SK-N-SH treated with all-trans-retinoic acid at 6 μM for 48 hours (cell line): Measurements from ENCODE around the gene ZNF362.
"Not testable (repeated sequence)": the region's sequence is repeated elsewhere in the genome, so short reads cannot be mapped to it uniquely, and the experiment has no call there.

Experiments
- ATAC-seq: fragments of 200-7000 bp; cut with Tn5 transposase; 3 replicates; pipeline ENCODE4 v1.9.1; 2020; ENCODE audit warnings: mild to moderate bottlenecking, moderate library complexity
- ARNTL ChIP-seq: fragments of 450-650 bp; formaldehyde crosslinking; IDR thresholded peaks from 2 replicates; pipeline ENCODE4 v1.5.0; 2020; ENCODE audit warnings: low read depth, mild to moderate bottlenecking, moderate library complexity, borderline replicate concordance
- BACH2 ChIP-seq: fragments of 250-450 bp; sonication (Bioruptor Pico); IDR thresholded peaks from 2 replicates; pipeline ENCODE4 v1.9.0; 2021; ENCODE audit warnings: mild to moderate bottlenecking, borderline replicate concordance
- CSDC2 ChIP-seq: fragments of 250-450 bp; sonication (Bioruptor Pico); IDR thresholded peaks from 2 replicates; pipeline ENCODE4 v1.5.0; 2020; ENCODE audit warnings: mild to moderate bottlenecking, moderate library complexity
- ESRRG ChIP-seq: fragments of 250-450 bp; sonication (Bioruptor Pico); IDR thresholded peaks from 2 replicates; pipeline ENCODE4 v1.6.1; 2021; ENCODE audit warnings: mild to moderate bottlenecking
- GLIS3 ChIP-seq: fragments of 250-450 bp; sonication (Bioruptor Pico); IDR thresholded peaks from 2 replicates; pipeline ENCODE4 v1.5.0; 2020; ENCODE audit warnings: mild to moderate bottlenecking, moderate library complexity
- ISL1 ChIP-seq: fragments of 250-450 bp; sonication (Bioruptor Pico); IDR thresholded peaks from 2 replicates; pipeline ENCODE4 v2.1.2; 2022; ENCODE audit warnings: mild to moderate bottlenecking, moderate library complexity
- OSR1 ChIP-seq: fragments of 250-450 bp; sonication (Bioruptor Pico); IDR thresholded peaks from 2 replicates; pipeline ENCODE4 v1.8.0; 2022; ENCODE audit warnings: moderate library complexity, mild to moderate bottlenecking, inconsistent platforms
- PPARA ChIP-seq: fragments of 250-450 bp; sonication (Bioruptor Pico); IDR thresholded peaks from 2 replicates; pipeline ENCODE4 v1.5.0; 2020; ENCODE audit warnings: mild to moderate bottlenecking, borderline replicate concordance
- RARB ChIP-seq: fragments of 250-450 bp; sonication (Bioruptor Pico); IDR thresholded peaks from 2 replicates; pipeline ENCODE4 v1.8.0; 2021; ENCODE audit warnings: mild to moderate bottlenecking, moderate library complexity
- SNAI2 ChIP-seq: fragments of 250-450 bp; sonication (Bioruptor Pico); IDR thresholded peaks from 2 replicates; pipeline ENCODE4 v1.5.0; 2020; ENCODE audit warnings: mild to moderate bottlenecking, moderate library complexity
- TCF4 ChIP-seq: fragments of 250-450 bp; sonication (Bioruptor Pico); IDR thresholded peaks from 2 replicates; pipeline ENCODE4 v1.8.0; 2021; ENCODE audit warnings: mild to moderate bottlenecking, moderate library complexity, borderline replicate concordance
- TOX ChIP-seq: fragments of 250-450 bp; sonication (Bioruptor Pico); IDR thresholded peaks from 2 replicates; pipeline ENCODE4 v1.8.0; 2021; ENCODE audit warnings: mild to moderate bottlenecking, moderate library complexity, borderline replicate concordance
- ZC3H10 ChIP-seq: fragments of 250-450 bp; sonication (Bioruptor Pico); IDR thresholded peaks from 2 replicates; pipeline ENCODE4 v1.5.1; 2021; ENCODE audit warnings: mild to moderate bottlenecking, moderate library complexity
- ZFP3 ChIP-seq: fragments of 250-450 bp; sonication (Bioruptor Pico); IDR thresholded peaks from 2 replicates; pipeline ENCODE4 v1.5.0; 2020; ENCODE audit warnings: mild to moderate bottlenecking, moderate library complexity
- ZFP30 ChIP-seq: fragments of 450-650 bp; formaldehyde crosslinking; IDR thresholded peaks from 2 replicates; pipeline ENCODE4 v1.5.0; 2022; ENCODE audit warnings: mild to moderate bottlenecking, moderate library complexity
- ZNF565 ChIP-seq: fragments of 450-650 bp; formaldehyde crosslinking; conservative IDR thresholded peaks from 2 replicates; pipeline ENCODE4 v1.5.0; 2020; ENCODE audit warnings: low read depth, mild to moderate bottlenecking, moderate library complexity
- ZNF70 ChIP-seq: fragments of 450-650 bp; formaldehyde crosslinking; IDR thresholded peaks from 2 replicates; pipeline ENCODE4 v1.5.0; 2020; ENCODE audit warnings: mild to moderate bottlenecking, moderate library complexity
- ZNF8 ChIP-seq: fragments of 450-650 bp; formaldehyde crosslinking; IDR thresholded peaks from 2 replicates; pipeline ENCODE4 v1.5.0; 2020; ENCODE audit warnings: mild to moderate bottlenecking, moderate library complexity
- TF ChIP-seq, protein P1 (sequence below): fragments of 250-450 bp; sonication (Bioruptor Pico); IDR thresholded peaks from 2 replicates; pipeline ENCODE4 v1.5.0; 2020; ENCODE audit warnings: mild to moderate bottlenecking, moderate library complexity
- TF ChIP-seq, protein P2 (sequence below): fragments of 250-450 bp; sonication (Bioruptor Pico); IDR thresholded peaks from 2 replicates; pipeline ENCODE4 v1.8.0; 2020; ENCODE audit warnings: mild to moderate bottlenecking, moderate library complexity, borderline replicate concordance
- TF ChIP-seq, protein P3 (sequence below): fragments of 250-450 bp; sonication (Bioruptor Pico); IDR thresholded peaks from 2 replicates; pipeline ENCODE4 v1.5.1; 2020; ENCODE audit warnings: low read depth, mild to moderate bottlenecking, moderate library complexity

The ZNF362 gene

DNA sequence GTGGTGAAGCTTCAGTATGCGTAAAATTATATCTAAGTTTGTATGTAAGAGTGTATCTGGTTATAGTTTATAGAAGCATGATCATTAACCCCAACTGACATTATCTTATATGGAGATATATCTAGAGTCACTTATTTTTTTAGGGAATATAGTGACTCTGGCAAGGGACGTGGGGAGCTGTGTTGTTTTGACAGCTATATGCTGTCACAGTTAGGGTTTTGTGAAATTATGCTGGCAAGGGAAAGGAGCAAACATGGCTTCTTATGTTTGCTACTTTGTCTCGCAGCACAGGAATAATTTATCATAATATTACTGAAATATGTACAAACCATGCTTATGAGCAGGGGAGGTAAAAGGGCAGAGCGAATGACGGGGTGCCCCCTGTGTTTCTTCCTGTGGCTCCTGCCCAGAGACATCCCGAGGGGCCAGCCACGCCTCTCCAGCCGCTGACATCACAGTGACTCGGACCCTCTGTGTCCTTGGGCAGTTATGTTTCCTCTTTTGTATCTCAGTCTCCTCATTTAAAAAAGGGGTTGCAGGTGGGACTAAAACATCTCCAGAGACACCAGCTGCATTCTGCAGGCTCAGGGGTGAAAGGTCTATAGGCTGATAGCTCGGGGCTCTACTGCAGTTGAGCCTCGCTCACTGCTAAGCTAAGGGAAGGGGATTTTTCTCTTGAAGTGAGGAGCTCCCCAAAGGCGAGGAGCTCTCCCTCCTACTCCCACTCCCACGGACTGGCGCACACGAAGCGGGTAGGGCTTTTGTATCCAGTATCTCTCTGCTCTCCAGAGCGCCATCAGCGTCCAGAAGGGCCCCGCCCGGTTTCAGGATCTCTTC, 49.7 kb downstream of the ZNF362 start:
- ATAC-seq, result no peak
- TF ChIP-seq, protein P1, sequence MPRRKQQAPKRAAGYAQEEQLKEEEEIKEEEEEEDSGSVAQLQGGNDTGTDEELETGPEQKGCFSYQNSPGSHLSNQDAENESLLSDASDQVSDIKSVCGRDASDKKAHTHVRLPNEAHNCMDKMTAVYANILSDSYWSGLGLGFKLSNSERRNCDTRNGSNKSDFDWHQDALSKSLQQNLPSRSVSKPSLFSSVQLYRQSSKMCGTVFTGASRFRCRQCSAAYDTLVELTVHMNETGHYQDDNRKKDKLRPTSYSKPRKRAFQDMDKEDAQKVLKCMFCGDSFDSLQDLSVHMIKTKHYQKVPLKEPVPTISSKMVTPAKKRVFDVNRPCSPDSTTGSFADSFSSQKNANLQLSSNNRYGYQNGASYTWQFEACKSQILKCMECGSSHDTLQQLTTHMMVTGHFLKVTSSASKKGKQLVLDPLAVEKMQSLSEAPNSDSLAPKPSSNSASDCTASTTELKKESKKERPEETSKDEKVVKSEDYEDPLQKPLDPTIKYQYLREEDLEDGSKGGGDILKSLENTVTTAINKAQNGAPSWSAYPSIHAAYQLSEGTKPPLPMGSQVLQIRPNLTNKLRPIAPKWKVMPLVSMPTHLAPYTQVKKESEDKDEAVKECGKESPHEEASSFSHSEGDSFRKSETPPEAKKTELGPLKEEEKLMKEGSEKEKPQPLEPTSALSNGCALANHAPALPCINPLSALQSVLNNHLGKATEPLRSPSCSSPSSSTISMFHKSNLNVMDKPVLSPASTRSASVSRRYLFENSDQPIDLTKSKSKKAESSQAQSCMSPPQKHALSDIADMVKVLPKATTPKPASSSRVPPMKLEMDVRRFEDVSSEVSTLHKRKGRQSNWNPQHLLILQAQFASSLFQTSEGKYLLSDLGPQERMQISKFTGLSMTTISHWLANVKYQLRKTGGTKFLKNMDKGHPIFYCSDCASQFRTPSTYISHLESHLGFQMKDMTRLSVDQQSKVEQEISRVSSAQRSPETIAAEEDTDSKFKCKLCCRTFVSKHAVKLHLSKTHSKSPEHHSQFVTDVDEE, result no peak
- TF ChIP-seq ESRRG (CRISPR knock-in tag), result no peak
- no peak for TF ChIP-seq OSR1 (CRISPR knock-in tag)
- TF ChIP-seq ZNF8 (CRISPR knock-in tag), result no peak

GRCh38 chr1:33306653-33307493, 50.6 kb downstream of the ZNF362 start:
- TF ChIP-seq GLIS3 (no peak), PPARA (CRISPR knock-in tag) (no peak), BACH2 (CRISPR knock-in tag) (no peak), CSDC2 (no peak), SNAI2 (no peak), ZNF70 (CRISPR knock-in tag) (no peak)
- TF ChIP-seq, protein P2, sequence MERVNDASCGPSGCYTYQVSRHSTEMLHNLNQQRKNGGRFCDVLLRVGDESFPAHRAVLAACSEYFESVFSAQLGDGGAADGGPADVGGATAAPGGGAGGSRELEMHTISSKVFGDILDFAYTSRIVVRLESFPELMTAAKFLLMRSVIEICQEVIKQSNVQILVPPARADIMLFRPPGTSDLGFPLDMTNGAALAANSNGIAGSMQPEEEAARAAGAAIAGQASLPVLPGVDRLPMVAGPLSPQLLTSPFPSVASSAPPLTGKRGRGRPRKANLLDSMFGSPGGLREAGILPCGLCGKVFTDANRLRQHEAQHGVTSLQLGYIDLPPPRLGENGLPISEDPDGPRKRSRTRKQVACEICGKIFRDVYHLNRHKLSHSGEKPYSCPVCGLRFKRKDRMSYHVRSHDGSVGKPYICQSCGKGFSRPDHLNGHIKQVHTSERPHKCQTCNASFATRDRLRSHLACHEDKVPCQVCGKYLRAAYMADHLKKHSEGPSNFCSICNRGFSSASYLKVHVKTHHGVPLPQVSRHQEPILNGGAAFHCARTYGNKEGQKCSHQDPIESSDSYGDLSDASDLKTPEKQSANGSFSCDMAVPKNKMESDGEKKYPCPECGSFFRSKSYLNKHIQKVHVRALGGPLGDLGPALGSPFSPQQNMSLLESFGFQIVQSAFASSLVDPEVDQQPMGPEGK (CRISPR knock-in tag), result no peak

DNA sequence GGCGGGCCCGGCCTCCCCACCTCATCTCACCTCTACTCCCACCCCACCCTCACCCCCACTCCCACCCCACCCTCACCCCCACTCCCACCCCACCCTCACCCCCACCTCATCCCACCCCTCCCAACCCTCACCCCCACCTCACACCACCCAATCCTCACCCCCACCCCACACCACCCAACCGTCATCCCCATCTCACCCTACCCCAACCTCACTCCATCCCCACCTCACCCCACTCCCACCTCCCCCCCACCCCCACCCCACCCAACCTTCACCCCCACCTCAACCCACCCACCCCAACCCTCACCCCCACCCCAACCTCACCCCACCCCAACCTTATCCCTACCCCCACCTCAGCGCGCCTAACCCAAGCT, 51.2 kb downstream of the ZNF362 start:
- TF ChIP-seq PPARA (CRISPR knock-in tag), result no peak
- no peak for TF ChIP-seq ZNF8 (CRISPR knock-in tag)
- no peak for TF ChIP-seq RARB
- no peak for TF ChIP-seq TCF4 (CRISPR knock-in tag)
- TF ChIP-seq TOX (CRISPR knock-in tag), result no peak
- TF ChIP-seq ZFP3 (CRISPR knock-in tag), result no peak
- TF ChIP-seq ZC3H10, result no peak
- no peak for TF ChIP-seq ESRRG (CRISPR knock-in tag)
- no peak for TF ChIP-seq CSDC2
- TF ChIP-seq, all 23 proteins: peak for 0
- no peak for ATAC-seq

More at GRCh38 chr1:33306653-33307493, 50.6 kb downstream of the ZNF362 start:
- no peak for ATAC-seq

DNA sequence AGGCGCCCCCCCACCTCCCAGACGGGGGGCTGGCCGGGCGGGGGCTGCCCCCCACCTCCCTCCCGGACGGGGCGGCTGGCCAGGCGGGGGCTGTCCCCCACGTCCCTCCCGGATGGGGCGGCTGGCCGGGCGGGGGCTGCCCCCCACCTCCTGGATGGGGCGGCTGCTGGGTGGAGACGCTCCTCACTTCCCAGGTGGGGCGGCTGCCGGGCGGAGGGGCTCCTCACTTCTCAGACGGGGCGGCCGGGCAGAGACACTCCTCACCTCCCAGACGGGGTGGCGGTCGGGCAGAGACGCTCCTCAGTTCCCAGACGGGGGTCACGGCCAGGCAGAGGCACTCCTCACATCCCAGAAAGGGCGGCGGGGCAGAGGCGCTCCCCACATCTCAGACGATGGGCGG, 53.1 kb downstream of the ZNF362 start:
- ATAC-seq, result not testable (repeated sequence)

GRCh38 chr1:33310702-33311101, 54.4 kb downstream of the ZNF362 start:
- ATAC-seq, result no peak
- no peak for TF ChIP-seq TCF4 (CRISPR knock-in tag)
- TF ChIP-seq ISL1 (CRISPR knock-in tag), result no peak
- no peak for TF ChIP-seq BACH2 (CRISPR knock-in tag)
- TF ChIP-seq CSDC2, result no peak
- TF ChIP-seq, protein P2 (CRISPR knock-in tag), result no peak
- no peak for TF ChIP-seq OSR1 (CRISPR knock-in tag)
- no peak for TF ChIP-seq ZNF565 (CRISPR knock-in tag)
- no peak for TF ChIP-seq ZC3H10
- TF ChIP-seq TOX (CRISPR knock-in tag), result no peak
- TF ChIP-seq ARNTL, result no peak
- TF ChIP-seq ZFP30 (CRISPR knock-in tag), result no peak
- TF ChIP-seq, protein P3, sequence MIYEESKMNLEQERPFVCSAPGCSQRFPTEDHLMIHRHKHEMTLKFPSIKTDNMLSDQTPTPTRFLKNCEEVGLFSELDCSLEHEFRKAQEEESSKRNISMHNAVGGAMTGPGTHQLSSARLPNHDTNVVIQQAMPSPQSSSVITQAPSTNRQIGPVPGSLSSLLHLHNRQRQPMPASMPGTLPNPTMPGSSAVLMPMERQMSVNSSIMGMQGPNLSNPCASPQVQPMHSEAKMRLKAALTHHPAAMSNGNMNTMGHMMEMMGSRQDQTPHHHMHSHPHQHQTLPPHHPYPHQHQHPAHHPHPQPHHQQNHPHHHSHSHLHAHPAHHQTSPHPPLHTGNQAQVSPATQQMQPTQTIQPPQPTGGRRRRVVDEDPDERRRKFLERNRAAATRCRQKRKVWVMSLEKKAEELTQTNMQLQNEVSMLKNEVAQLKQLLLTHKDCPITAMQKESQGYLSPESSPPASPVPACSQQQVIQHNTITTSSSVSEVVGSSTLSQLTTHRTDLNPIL (CRISPR knock-in tag), result no peak
- TF ChIP-seq ESRRG (CRISPR knock-in tag), result no peak
- TF ChIP-seq SNAI2, result no peak
- TF ChIP-seq, protein P1, result no peak
- no peak for TF ChIP-seq RARB
- TF ChIP-seq ZFP3 (CRISPR knock-in tag), result no peak
